GM12875 (cell line): ENCODE measurements around the gene TMTC2.

Experiments used
- H3K4me3 ChIP-seq: one replicate; pipeline ENCODE4 v1.5.1; 2011; ENCODE audit warnings: low read depth, low read length, control low read depth
- CTCF ChIP-seq: IDR thresholded peaks from 2 replicates; pipeline ENCODE4 v1.5.1; 2011; ENCODE audit warnings: low read depth, mild to moderate bottlenecking, control low read depth, inconsistent platforms, low read length, moderate library complexity, borderline replicate concordance; ENCODE audit not compliant: insufficient read depth

The TMTC2 gene

DNA sequence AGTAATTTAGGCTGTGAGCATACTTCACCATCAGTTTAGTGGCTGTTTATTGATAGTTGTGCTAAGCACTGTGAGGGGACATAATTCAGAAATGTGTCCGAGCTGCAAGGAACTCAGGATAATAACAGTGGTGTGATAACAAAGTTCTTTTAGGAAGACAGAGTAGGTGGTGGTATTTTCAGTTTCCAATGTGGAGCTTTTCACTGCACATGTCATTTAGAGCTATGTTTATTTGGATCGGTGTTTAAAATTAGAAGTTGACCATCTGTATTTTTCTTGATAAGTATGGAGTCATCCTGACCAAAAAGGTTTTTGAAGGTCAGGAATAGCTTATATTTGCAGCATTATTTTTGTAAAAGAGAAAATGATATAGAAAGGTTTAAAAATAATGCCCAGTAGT lies 443.5 kb downstream of the TMTC2 start:
- no peak for TF ChIP-seq CTCF
- no peak overlapping the region for H3K4me3 ChIP-seq

DNA sequence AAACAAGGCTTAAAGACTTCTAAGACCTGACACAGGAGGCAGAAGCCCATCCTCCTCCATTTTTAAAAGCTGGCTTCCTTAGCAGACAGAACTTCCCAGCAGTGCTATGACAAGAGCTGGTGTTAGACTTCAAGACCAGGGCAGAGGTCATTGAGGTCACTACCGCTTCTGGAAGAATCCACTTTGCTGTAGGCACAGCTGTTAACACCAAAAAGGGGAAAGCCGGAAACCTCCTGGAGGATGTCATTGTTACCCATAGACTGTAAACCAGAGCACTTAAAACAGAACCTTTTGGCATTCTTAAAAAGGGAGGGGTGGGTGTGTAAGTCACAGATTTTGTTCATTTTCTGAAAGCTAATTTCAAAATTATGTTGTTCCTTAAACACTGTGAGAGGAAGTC lies 445.7 kb downstream of the TMTC2 start:
- TF ChIP-seq CTCF = no peak

DNA sequence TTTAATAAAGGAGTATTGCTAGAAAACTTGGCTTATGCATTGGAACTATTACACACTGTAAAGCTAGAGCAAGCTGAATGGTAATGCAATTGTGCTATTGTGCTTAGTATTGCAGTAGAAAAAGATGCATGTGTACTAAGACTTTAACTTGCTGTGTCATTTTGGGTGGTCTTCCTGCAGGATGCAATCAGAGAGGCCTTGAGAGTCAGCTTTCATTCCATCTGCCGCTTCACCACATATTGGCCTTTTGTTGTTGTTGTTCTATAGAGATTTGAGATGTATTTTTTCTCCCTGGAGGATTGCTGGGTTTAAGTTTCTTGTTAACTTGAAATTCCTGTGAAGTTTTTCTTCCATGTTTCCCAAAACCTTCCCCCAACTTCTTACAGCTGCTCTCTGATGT lies 449.7 kb downstream of the TMTC2 start:
- no peak for TF ChIP-seq CTCF

More for the DNA sequence above, 445.7 kb downstream of the TMTC2 start:
- no peak overlapping the region for H3K4me3 ChIP-seq

GRCh38 chr12:83140135-83140534 lies 453.4 kb downstream of the TMTC2 start:
- no peak overlapping the region for H3K4me3 ChIP-seq
- TF ChIP-seq CTCF = no peak

More for the DNA sequence above, 449.7 kb downstream of the TMTC2 start:
- no peak overlapping the region for H3K4me3 ChIP-seq

GRCh38 chr12:83141460-83141994 lies 454.8 kb downstream of the TMTC2 start:
- TF ChIP-seq CTCF = no peak
- H3K4me3 ChIP-seq = no peak overlapping the region

GRCh38 chr12:83142914-83143313 lies 456.2 kb downstream of the TMTC2 start:
- TF ChIP-seq CTCF = no peak
- H3K4me3 ChIP-seq = no peak overlapping the region

DNA sequence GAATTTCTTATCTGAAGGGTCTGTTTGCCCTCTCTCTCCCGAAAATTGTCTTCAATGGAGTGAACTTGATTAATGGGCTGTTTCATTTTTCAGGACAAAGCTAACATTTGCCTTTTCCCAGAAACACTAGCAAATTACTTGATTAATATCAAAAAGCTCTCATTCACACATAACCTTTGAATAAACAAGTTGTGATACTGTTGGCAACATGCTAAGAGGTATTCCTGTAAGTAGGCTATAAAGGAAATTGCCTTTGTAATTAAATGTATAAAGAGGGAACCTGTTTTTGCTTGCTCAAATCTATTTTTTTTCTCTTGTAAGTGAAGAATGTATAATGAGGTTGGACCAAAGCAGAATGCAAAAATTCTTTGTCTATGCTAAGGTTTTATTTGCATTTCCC lies 457.2 kb downstream of the TMTC2 start:
- TF ChIP-seq CTCF = no peak
- H3K4me3 ChIP-seq = no peak overlapping the region
